ENCODE results near the gene PLXNA2.

The PLXNA2 gene

GRCh38 chr1:208180421-208180820 is 63.8 kb downstream of the PLXNA2 start:
- TF ChIP-seq, protein P1, sequence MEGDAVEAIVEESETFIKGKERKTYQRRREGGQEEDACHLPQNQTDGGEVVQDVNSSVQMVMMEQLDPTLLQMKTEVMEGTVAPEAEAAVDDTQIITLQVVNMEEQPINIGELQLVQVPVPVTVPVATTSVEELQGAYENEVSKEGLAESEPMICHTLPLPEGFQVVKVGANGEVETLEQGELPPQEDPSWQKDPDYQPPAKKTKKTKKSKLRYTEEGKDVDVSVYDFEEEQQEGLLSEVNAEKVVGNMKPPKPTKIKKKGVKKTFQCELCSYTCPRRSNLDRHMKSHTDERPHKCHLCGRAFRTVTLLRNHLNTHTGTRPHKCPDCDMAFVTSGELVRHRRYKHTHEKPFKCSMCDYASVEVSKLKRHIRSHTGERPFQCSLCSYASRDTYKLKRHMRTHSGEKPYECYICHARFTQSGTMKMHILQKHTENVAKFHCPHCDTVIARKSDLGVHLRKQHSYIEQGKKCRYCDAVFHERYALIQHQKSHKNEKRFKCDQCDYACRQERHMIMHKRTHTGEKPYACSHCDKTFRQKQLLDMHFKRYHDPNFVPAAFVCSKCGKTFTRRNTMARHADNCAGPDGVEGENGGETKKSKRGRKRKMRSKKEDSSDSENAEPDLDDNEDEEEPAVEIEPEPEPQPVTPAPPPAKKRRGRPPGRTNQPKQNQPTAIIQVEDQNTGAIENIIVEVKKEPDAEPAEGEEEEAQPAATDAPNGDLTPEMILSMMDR (IDR thresholded peaks at IDR 0.05; ENCODE audit: insufficient read depth, missing control alignments): no peak

DNA sequence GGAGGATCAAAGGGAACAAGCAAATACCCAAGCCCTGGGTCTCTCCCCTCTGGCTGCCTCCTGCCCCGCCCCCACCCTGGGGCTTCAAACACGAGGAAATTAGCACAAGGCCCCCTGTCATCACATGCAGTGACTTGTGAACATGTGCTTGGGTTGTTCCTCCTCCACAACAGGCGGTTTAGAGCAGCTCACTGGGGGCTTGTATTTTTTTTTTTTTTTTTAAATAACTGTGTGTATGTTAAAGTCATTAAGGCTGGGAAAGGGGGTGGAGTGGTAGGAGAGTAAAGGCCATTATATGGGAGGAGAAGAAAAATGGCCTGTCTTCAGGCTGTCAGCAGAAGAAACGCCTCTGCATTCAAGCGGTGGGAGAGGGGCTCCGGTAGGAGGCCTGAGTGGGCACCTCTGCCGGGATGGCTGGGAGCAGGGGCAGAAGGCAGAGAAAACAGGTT is 64.2 kb downstream of the PLXNA2 start:
- FAIRE-seq: no peak
- DNase-seq (ENCODE audit: insufficient read length, low spot score): no peak
- TF ChIP-seq, protein P1 (IDR thresholded peaks at IDR 0.05; ENCODE audit: insufficient read depth, missing control alignments): no peak

More at GRCh38 chr1:208180421-208180820, 63.8 kb downstream of the PLXNA2 start:
- DNase-seq (ENCODE audit: insufficient read length, low spot score): no peak
- FAIRE-seq: no peak

DNA sequence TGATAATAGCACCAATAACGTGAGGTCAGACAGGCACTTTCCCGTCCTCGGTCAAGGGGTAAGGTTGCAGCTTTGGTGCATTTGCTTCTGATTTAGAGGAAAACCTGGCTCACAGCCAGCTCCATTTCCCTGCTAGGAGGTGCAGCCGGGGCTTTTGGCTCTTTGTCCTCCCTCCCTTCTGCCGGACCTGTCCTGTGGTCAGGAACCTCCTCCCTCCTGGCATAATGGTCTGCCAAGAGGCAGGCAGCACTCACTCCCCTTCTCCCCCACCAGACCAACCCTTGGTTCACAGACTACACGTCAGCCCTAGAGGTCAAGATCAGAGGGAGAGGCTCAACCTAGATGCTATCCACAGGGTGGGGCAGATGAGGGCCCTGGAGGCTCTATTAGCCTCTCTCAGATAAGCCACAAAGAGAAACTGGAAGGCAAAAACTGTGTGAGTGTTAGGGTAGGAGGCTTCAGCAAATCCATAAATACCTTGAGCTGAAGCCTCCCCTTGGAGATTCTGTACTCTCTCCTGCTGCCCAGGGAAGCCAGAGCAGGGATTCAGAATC is 64.8 kb downstream of the PLXNA2 start:
- DNase-seq (ENCODE audit: insufficient read length, low spot score): no peak
- TF ChIP-seq, protein P1 (IDR thresholded peaks at IDR 0.05; ENCODE audit: insufficient read depth, missing control alignments): no peak
- FAIRE-seq: no peak

- FAIRE-seq (no peak), DNase-seq (ENCODE audit: insufficient read length, low spot score) (no peak)
- TF ChIP-seq, protein P1 (IDR thresholded peaks at IDR 0.05; ENCODE audit: insufficient read depth, missing control alignments): no peak
These were observed 66.1 kb downstream of the PLXNA2 start for GRCh38 chr1:208178091-208178529.

GRCh38 chr1:208177656-208178055 is 66.5 kb downstream of the PLXNA2 start:
- no peak for DNase-seq (ENCODE audit: insufficient read length, low spot score)
- TF ChIP-seq, protein P1 (IDR thresholded peaks at IDR 0.05; ENCODE audit: insufficient read depth, missing control alignments): no peak
- FAIRE-seq: no peak

DNA sequence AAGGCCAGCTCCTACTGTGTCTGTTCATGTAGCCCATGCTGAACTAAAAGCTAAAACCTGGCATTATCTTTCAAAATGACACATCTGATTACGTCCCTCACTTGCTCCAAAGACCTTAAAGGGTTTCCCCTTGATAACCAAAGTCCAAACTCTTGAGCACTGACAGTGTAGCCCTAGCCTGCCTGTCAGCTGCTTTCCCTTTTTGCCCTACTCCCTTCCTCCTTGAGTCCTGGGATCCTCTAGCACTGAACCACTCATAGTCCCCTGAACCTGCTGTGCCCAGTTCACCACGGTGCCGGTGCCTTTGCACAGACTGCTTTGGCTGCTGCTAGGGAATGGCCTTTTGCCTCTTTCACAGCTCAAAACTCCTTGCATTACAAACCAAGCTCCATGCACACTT is 67.5 kb downstream of the PLXNA2 start:
- TF ChIP-seq, protein P1 (IDR thresholded peaks at IDR 0.05; ENCODE audit: insufficient read depth, missing control alignments): no peak
- DNase-seq (ENCODE audit: insufficient read length, low spot score) (no peak), FAIRE-seq (no peak)

GRCh38 chr1:208175508-208175895 is 68.7 kb downstream of the PLXNA2 start:
- DNase-seq (ENCODE audit: insufficient read length, low spot score): no peak
- no peak for FAIRE-seq
- TF ChIP-seq, protein P1 (IDR thresholded peaks at IDR 0.05; ENCODE audit: insufficient read depth, missing control alignments): no peak
